Retina (tissue), 1 donor: ENCODE data around the gene TSPAN6.

Source experiments
- DNase-seq: peaks from one replicate; pipeline ENCODE4 v3.0.0-alpha.2; 2016

TSPAN6 gene

DNA sequence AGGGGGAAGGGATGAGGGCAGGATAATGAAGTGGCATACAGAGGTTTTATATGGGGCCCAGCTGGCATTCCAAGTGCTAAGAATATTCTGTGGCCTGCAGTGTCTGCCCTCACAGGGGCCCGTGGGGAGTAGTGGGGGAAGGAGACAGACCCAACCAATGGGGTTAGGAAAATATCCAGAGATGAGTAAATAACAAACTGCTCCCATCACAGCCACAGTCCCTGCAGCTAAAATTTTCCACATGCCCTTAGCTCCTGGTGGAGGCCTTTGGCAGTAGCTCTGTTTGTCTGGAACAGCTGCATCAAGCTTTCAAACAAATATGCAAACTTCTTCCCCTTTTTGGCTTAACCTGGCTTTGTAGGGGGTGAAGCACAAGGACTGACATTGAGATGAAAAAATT, 10.5 kb upstream of the TSPAN6 start:
- DNase-seq: no peak

DNA sequence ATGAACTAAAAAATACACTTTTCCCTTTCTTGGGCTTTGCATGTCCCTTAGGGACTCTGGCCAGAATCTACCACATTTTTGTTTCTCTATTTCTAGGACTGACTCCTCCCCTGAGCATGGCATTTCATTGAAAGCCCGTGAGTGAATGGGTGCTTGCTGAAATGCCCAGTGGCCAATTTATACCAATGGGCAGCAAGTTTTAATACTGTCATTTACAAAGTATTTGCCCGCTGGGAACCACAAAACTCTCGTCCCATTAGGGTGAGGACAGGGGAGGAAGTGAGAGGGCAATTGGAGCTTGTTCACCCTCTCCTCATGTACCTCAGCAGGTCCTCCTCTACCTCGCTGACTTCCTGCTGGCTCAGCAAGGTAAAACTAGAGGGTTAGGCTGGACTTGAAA, 8.5 kb upstream of the TSPAN6 start:
- no peak for DNase-seq

DNA sequence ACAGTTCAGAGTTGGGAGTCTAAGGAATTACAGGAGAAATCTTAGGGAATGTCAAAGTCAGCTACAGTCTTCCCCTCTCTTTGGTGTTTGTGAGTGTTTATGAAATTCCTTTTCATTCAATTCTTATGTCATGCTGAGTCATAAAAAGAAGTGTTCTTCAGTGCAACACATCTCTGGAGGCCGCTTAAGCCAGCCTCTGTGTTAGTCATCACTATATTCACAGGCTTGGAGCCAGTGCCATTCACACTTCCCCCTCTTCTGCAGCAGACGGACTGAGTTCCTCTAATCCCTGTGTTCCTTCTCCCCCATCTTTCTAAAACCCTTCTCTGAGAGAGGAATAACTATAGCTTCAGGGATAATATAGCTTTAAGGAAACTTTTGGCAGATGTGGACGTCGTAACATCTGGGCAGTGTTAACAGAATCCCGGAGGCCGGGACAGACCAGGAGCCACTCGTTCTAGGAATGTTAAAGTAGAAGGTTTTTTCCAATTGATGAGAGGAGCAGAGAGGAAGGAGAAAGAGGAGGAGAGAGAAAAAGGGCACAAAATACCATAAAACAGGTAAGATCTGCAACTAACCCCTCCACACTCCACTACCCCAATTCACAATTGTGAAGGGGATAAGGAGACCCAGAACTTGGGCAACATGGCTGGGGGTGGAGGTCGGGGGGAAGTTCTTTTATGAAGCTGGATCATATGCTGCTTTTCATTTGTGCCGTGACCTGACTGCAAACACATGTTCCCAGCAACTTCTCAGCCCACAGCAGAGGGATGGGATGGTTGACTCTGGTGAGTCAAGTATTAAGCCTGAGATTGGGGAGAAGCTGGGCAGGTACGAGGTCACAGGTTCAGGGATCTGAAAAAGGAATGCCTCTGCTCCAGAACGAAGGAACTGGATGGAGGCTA, 7.6 kb upstream of the TSPAN6 start, which contains the start of gene SRPX2:
Gene SRPX2, plus strand, starts transcription at position 244 of the 905 bp plus-strand sequence. CDS start 2,124 bp downstream, outside the sequence.
- DNase-seq: no peak

DNA sequence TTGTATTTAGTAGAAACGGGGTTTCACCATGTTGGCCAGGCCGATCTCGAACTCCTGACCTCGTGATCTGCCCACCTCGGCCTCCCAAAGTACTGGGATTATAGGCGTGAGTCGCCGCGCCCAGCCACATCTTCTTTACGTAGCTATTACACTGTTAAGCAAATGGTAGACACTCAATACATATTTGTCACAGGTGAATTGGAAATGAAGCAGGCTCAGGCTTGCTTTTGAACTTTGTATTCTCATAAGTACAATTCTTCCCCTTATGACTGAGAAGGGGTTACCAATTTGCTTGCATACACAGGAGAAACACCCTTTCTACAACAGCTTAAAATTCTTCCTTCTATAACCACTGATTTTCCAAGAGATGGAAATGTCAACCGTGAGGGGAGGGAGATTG, 6.6 kb upstream of the TSPAN6 start:
- no peak for DNase-seq

DNA sequence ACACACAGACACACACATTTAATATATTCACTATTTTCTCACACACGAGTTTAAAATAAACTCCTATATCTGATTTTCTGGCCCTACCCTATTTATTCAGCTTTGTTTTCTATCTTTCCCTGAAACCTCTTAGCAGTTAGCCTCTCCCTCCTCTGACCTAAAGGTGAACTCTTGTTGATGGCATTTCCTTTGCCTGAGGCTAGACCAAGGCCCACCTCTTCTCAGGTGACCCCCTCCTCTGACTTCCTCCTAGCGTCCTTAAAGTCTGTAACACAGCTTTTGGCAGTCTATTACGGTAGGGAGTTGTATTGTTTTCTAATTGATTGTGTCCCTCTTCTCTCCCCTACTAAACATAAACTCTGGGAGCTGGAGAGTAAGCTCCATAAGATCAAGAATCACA, 5.7 kb upstream of the TSPAN6 start:
- no peak for DNase-seq

DNA sequence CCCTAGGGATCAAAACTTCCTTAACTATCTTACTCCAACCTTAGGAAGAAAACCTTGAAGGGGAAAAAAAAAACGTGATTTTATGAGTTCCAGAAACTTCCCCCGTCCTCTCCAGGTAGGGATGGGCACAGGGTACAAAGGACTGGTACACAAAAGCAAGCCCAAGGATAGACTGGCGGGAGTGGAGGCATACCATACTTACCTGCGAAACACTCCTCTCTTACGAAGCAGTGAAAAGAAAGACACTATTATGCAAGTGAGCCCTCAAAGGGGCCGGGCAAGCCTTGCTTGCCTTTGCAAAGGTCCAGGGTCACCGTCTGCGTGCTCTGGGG, 651 bp downstream of the TSPAN6 start:
- no peak for DNase-seq

DNA sequence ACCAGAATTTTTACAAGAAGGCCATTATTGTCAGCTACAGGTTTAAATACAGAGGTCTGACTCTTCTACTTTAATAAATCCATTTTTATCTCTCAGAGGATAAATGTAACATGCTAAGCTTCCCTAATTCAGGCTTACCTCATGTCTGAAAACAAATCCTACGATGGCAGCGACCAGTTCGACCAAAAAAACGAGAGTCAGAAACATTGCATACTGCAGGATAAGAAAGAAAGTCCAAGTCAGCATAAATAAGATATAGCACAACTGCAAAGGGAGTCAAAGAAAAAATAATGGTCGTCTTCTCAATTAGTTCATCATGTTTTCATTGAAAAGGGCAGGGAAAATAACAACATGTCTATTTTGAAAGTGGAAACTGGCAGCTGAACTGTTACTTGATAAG, 1.6 kb downstream of the TSPAN6 start:
- no peak for DNase-seq

DNA sequence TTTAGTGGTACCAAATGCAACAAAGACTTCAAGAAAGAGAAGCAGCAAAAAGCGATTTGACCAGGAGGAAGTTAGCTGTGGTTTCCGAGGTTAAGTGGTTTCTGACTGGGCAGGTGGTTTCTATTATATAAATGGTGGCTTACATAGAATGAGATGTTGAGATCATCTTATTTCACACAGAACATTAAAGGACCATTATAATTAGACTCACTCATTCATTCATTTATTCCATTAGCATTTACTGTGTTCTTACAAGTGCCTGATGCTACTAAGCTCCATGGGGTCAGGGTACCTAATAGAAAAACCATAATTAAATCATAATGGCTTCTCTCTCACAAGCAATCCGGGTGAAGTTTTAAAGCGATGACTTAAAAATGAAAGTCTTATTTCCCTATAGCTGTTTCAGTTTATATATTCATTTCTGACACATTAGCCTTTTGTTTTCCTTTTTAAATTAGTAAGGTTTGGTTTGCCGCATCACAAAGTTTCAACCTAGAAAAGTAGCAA, 10.6 kb downstream of the TSPAN6 start:
- DNase-seq: no peak

DNA sequence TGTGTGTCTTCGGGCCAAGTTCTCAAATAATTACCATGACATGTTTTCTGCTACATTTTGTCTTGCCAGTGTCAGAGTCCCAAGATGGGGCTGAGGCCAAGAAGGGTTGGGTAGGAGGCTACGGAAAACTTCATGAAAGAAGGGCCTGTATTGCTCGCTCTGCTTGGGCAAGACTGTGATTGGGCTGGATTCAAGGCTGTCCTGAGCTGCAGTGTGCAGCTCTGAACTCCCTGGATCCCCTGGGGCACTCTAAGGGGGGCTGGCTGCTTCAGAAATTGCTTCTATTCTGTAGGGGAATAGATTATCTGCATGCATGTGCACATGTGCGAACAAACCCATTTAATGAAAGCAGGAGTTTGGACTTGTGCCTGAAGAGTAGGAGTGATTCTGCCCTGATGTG, 13.6 kb downstream of the TSPAN6 start:
- DNase-seq: no peak

DNA sequence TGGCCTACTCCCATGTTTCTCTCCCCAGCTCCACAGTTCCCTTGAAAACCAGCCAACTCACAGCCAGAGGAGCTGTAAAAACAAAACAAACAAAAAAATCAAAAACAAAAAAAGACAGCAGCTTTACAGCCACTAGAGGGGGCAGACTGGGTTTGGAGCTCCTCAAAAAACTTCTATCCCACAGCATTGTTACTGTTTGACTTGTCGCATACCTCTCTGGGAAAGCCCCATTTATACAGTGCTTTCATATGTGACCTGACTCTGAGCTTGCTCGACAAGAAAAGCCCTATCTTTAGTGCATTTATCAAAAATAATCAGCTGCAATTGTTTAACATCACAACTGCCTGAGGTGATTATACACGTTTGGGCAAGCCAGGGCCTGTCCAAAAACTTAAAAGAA, 21.6 kb downstream of the TSPAN6 start:
- DNase-seq: no peak

DNA sequence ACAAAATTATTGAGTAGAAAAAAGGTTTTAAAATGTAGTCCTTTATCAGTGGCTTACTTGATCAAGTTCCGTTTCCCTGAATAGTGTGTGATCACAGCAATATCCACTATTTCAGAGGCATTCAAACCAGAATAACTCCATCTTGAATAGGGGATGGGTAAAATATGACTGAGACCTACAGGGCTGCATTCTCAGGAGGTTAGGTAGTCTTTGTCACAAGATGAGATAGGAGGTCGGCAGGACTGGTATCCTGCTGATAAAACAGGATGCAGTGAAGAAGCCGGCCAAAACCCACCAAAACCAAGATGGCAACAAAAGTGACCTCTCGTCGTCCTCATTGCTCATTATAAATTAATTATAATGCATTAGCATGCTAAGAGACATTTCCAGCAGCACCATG, 24.7 kb downstream of the TSPAN6 start:
- DNase-seq: no peak

DNA sequence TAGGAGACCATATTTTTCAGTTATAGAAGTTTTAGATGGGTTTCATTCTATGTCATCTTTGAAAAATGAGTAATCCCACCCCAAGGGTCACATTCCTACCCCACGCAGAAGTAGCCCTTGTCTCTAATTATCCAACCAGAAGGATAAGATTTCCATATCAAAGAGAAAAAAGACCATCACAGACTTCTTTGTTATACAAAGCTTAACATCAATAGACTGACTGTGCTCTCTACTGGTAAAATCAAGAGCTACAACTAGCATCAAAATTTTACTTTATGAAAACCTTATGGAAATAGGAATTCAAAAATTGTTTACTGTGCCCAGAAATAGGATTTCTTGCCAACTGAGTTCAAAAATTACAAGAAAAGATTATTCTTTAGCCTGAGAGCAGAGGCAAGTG, 27.0 kb downstream of the TSPAN6 start:
- no peak for DNase-seq

DNA sequence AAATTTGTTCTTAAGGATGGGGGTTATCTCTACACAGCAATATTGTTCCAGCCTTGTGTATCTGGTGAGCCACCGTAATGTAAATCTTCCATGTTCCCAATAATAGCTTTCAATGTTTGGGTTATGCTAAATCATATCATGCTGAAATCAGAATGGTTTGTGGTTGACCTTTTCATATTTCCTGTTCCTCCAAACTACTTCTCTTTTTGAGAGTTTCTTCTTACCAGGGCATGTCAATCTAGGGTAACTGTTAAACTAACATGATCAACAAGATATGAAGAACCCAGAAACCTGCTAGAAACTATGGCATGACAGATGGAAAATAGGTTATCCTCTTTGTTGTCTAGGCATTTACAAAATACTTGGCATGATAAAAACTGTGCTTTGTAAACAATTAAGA, 29.9 kb downstream of the TSPAN6 start:
- no peak for DNase-seq

DNA sequence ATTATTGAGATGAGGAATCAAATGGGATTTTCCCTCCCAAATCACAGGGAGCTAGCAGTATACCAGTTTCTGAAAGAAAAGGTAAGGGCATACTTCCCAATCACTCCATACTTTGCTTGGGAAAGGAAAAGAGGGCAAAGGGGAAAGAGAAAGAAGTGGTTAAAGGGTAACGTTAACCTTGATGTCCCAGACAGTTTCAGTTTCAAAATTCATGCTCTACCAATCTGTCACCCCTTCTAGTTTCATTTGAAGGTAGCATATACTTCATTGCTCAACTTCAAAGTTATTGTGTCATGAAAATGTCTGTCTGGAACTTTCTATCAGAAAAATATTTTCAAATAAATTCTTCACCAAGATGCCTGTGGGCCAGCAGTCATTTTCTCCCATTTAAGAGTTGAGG, 35.8 kb downstream of the TSPAN6 start:
- DNase-seq: no peak

DNA sequence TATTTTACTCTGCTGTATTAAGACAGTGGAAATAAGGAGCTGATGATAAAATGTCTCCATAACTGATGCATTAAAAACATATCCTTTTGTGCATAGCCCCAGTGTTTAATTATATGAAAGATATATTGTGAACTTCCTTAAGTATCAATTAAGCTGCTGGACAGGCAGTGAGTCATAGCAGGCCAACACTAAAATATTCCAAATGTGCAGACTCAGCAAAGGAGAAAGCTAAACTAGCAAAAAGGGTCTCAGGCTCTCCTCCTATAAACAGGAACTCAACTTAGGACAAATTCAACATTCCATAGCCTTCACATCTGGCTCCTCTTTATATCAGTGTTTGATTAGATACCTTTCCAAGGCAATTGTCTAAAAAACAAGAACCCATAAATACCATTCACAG, 36.3 kb downstream of the TSPAN6 start:
- DNase-seq: no peak

DNA sequence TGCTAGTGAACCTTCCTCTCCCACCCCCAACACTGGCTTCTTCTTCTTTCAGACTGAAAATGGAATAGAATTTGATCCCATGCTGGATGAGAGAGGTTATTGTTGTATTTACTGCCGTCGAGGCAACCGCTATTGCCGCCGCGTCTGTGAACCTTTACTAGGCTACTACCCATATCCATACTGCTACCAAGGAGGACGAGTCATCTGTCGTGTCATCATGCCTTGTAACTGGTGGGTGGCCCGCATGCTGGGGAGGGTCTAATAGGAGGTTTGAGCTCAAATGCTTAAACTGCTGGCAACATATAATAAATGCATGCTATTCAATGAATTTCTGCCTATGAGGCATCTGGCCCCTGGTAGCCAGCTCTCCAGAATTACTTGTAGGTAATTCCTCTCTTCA, 37.1 kb downstream of the TSPAN6 start:
- DNase-seq: no peak

DNA sequence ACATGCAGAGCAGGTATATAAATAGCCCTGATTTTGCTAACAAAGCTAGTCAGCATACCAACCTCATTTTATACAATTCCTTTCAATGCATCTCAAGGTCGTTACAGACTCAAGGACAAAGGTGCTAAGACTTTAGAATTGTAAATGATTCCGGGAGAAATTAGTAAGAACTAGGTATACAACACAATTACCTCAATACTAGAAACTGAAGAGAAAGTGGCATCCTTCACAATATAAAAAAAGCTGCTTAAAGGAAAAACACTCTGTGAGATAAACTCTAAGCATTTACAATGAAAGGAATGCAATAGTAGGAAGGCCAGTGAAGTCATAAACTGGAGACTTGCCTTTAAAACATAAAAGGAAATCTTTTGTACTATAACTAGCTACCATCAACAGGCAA, 40.0 kb downstream of the TSPAN6 start:
- no peak for DNase-seq

DNA sequence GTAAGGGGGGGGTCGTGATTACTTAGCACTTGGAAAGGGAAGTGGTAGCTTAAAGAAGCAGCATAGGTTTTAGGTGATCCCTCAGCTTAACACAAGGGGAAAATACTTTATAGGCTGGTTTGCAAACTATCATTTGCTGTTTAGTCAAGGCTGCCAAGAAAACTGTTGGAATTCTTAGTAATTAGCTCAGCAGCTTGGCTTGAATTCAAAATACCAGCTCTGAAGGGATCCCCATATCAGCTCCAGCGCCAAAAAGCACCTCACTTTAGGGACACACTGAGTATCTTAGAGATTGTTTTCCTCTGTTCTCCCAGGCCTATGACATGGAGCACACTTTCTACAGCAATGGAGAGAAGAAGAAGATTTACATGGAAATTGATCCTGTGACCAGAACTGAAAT, 43.0 kb downstream of the TSPAN6 start:
- DNase-seq: no peak

DNA sequence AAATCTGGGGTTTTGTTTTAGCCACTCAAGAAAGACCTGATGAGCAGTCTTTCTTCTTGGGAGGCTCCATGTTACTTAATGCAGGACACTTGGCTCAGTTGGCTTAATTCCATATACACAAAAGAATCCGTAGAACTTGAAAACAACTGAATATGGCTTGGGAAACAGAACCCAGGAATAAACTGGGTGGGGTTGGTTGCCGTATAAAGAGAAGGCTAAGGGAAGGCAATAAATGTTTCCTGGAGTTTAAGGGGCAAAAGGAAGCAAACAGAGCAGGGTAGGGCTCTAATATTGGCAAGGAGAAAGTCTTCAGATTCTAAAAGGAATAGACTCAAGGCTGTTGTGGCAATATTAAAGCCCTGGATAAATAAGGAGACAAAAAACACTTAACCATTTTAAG, 43.5 kb downstream of the TSPAN6 start:
- no peak for DNase-seq

DNA sequence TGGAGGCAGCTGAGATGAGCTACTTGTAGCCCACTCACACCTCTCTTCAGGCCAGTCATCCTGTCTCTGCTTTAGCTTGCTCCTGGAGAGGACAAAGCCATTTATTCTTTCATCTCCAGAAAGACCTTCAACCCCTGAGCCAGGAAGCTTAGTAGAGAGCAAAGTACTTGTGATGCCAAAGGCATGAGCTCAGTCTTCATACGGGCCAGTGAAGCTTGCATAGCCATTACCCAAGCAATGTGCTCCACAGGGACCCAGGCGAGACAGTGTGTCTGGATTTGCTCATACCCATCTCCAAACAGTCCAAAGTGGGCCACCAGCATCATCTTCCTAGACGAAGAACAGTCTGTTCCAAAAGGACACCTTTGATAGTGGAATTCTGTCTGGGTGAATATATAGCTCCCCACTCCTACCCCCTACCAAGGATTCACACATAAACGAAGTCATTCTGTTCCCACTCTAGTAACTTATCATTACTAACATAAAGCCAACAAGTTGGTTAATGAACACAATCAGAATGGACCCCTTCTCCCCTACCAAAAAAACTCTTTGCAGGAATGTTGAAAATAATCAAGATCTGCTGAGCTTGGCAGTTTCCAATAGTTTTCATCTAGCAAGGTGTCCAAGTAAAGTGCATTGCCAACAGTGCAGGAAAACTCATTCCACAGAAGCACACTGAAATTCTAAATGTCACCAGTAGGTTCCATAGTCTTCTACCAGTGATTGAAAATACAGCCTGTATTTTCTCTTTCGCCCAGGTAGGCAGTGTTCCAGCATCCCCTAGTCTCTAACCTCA, 45.2 kb downstream of the TSPAN6 start:
- no peak for DNase-seq

DNA sequence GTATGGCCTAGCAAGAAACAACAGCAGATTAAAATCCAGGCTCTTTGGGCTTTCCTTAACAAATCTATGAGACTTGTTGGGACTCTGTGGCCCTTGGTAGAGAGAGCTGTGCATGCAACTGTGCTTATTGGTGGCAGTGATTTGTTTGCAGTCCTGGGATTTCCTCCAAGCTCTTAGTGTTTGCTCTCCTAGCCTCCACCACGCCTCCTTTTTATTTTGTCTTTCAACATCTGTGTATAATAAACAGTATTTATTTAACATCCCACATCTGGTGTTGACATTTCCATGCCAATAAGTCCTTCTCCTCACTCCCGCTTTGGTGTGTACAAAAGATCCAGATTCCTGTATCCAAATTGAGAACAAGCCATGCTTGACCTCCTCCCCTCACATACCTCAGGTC, 48.7 kb downstream of the TSPAN6 start:
- no peak for DNase-seq

DNA sequence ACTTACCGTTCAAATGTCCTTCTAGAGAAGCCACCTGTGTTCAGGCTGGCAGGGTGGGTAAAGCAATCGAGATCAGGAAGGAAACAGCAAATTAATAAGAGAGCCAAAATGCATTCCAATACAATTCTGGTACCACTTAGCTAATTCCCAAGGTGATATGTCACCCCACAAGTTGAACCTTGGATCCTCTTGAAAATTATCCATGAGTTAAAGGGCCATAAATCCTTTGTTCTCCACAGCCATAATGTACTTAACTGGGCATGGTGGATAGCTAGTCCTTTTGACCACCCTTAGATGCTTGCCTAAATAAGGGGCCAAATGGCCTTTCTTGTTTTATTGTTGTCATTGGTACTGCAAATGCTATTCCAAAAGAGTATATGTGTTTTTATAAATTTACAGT, 49.9 kb downstream of the TSPAN6 start:
- no peak for DNase-seq

DNA sequence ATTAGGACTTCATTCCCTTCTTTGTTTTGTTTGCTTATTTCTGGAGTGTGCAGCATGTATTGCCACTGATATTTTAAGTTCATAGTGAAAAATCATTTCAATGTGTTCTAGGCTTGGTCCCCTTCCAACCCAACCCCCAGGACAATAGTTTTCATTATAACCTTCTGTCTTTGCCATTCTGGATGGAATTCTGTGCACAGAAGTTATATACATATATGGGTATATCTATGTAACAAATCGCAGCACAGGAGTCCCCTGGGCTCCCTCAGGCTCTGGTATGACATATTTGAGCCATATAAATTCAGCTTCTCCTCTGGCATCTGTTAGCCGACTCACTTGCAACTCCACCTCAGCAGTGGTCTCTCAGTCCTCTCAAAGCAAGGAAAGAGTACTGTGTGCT, 52.0 kb downstream of the TSPAN6 start, which contains the start of gene TNMD:
Gene TNMD, plus strand, starts transcription at position 326 of the 400 bp plus-strand sequence. CDS start 83 bp downstream, outside the sequence.
- DNase-seq: no peak
